Esophagus muscularis mucosa (tissue), 3 donors: ENCODE data around the gene DYNC2I2.

Source experiments
- CTCF ChIP-seq, 3 experiments: fragments of 200-600 bp in 2 of 3; fragments of 450-650 bp in 1 of 3; sonication (generic) in 2 of 3; IDR thresholded peaks; one replicate each; pipeline ENCODE4 v1.5.1; 2017 to 2019; ENCODE audit warnings: antibody characterized with exemption in 3 of 3, mild to moderate bottlenecking in 2 of 3, moderate library complexity in 1 of 3
- EP300 ChIP-seq: sonication (generic); formaldehyde crosslinking; IDR thresholded peaks from one replicate; pipeline ENCODE4 v1.6.1; 2017; ENCODE audit warnings: antibody characterized with exemption

- TF ChIP-seq CTCF (IDR thresholded peaks at IDR 0.05) = no peak
- TF ChIP-seq EP300 = no peak
These were observed 37.7 kb upstream of the DYNC2I2 start for GRCh38 chr9:128694344-128694743.
